Neural cell (in vitro differentiated cells): ENCODE measurements around the gene DIP2C.

Experiments
- CTCF ChIP-seq: fragments of 450-650 bp; IDR thresholded peaks from 2 replicates; pipeline ENCODE4 v1.5.1; 2014; ENCODE audit warnings: antibody characterized with exemption, mild to moderate bottlenecking, moderate library complexity; ENCODE audit not compliant: poor library complexity, severe bottlenecking
- EP300 ChIP-seq: fragments of 450-650 bp; conservative IDR thresholded peaks from 2 replicates; pipeline ENCODE4 v1.6.1; 2014; ENCODE audit warnings: antibody characterized with exemption, mild to moderate bottlenecking, moderate library complexity; ENCODE audit not compliant: poor library complexity, severe bottlenecking
- EZH2 ChIP-seq: fragments of 200-600, 300-800 bp; shearing (Covaris generic), sonication (generic); IDR thresholded peaks from 2 replicates; pipeline ENCODE4 v1.6.1; 2014; ENCODE audit warnings: antibody characterized with exemption, low read length, borderline replicate concordance, mild to moderate bottlenecking; ENCODE audit not compliant: insufficient read depth, poor library complexity, severe bottlenecking
- MXI1 ChIP-seq: fragments of 450-650 bp; conservative IDR thresholded peaks from 2 replicates; pipeline ENCODE4 v1.6.1; 2014; ENCODE audit warnings: antibody characterized with exemption, mild to moderate bottlenecking; ENCODE audit not compliant: poor library complexity, severe bottlenecking
- POLR2AphosphoS5 ChIP-seq: IDR thresholded peaks from 2 replicates; pipeline ENCODE4 v1.6.1; 2012
- RAD21 ChIP-seq: fragments of 450-650 bp; conservative IDR thresholded peaks from 2 replicates; pipeline ENCODE4 v1.6.1; 2014; ENCODE audit warnings: antibody characterized with exemption, mild to moderate bottlenecking, moderate library complexity
- REST ChIP-seq: IDR thresholded peaks from 2 replicates; pipeline ENCODE4 v1.6.1; 2012; ENCODE audit warnings: borderline replicate concordance
- SMC3 ChIP-seq: fragments of 450-650 bp; conservative IDR thresholded peaks from 2 replicates; pipeline ENCODE4 v1.6.1; 2014; ENCODE audit warnings: antibody characterized with exemption, mild to moderate bottlenecking, moderate library complexity; ENCODE audit not compliant: poor library complexity
- TAF1 ChIP-seq: IDR thresholded peaks from 2 replicates; pipeline ENCODE4 v1.6.1; 2012; ENCODE audit warnings: low read depth

GRCh38 chr10:374354-374753 lies 315.1 kb downstream of the DIP2C start:
- TF ChIP-seq SMC3 (no peak), CTCF (no peak), REST (no peak), EZH2 (no peak), POLR2AphosphoS5 (no peak), TAF1 (no peak), RAD21 (no peak), EP300 (no peak), MXI1 (no peak)
